GM12878 (cell line): ENCODE data around the gene TARBP1. TPM values are rescaled to one million over a fixed set of nuclear protein-coding genes. Genes with fewer than 3 reads are reported as not detected.

Experiments used
- ATF7 ChIP-seq: fragments of 450-650 bp; IDR thresholded peaks from 2 replicates; pipeline ENCODE4 v1.6.1; 2016; ENCODE audit warnings: low read depth, mild to moderate bottlenecking
- EZH2 ChIP-seq: IDR thresholded peaks from 2 replicates; pipeline ENCODE4 v1.6.1; 2012; ENCODE audit warnings: low read depth, mild to moderate bottlenecking, control low read depth, inconsistent platforms, low read length, borderline replicate concordance; ENCODE audit not compliant: control insufficient read depth
- GABPA ChIP-seq: IDR thresholded peaks from 2 replicates; pipeline ENCODE4 v1.6.1; 2014; ENCODE audit warnings: antibody characterized with exemption, low read depth, mild to moderate bottlenecking, inconsistent platforms
- HCFC1 ChIP-seq: fragments of 150-350 bp; IDR thresholded peaks from 2 replicates; pipeline ENCODE4 v1.6.1; 2014; ENCODE audit warnings: low read length
- IKZF2 ChIP-seq, 2 experiments: fragments of 450-650 bp; IDR thresholded peaks; 2 replicates each; pipeline ENCODE4 v1.6.1; 2017; ENCODE audit warnings: mild to moderate bottlenecking in 2 of 2, moderate library complexity in 2 of 2
- KAT2A ChIP-seq: conservative IDR thresholded peaks from 2 replicates; pipeline ENCODE4 v1.6.1; 2011; ENCODE audit warnings: low read depth, low read length; ENCODE audit not compliant: control insufficient read depth
- MEF2B ChIP-seq: fragments of 450-650 bp; IDR thresholded peaks from 2 replicates; pipeline ENCODE4 v1.6.1; 2018; ENCODE audit warnings: mild to moderate bottlenecking, moderate library complexity; ENCODE audit not compliant: partially characterized antibody, poor library complexity, severe bottlenecking
- MXI1 ChIP-seq: fragments of 150-350 bp; IDR thresholded peaks from 2 replicates; pipeline ENCODE4 v1.6.1; 2011; ENCODE audit warnings: low read depth, mild to moderate bottlenecking, inconsistent platforms, low read length, improper control_type of control experiment
- MYB ChIP-seq: fragments of 150-350 bp; IDR thresholded peaks from 2 replicates; pipeline ENCODE4 v1.6.1; 2014; ENCODE audit warnings: mild to moderate bottlenecking, low read depth, low read length, borderline replicate concordance
- MYC ChIP-seq: IDR thresholded peaks from 2 replicates; pipeline ENCODE4 v1.6.1; 2011; ENCODE audit warnings: mild to moderate bottlenecking, low read length, moderate library complexity, inconsistent platforms; ENCODE audit not compliant: insufficient read depth, insufficient replicate concordance, insufficient read length, severe bottlenecking
- NFIC ChIP-seq: IDR thresholded peaks from 2 replicates; pipeline ENCODE4 v1.6.1; 2012; ENCODE audit warnings: low read depth, mild to moderate bottlenecking, inconsistent platforms, low read length, moderate library complexity
- NR2F1 ChIP-seq: fragments of 450-650 bp; conservative IDR thresholded peaks from 2 replicates; pipeline ENCODE4 v1.6.1; 2017; ENCODE audit warnings: mild to moderate bottlenecking
- SMAD5 ChIP-seq: IDR thresholded peaks from 2 replicates; pipeline ENCODE4 v1.6.1; 2016; ENCODE audit warnings: antibody characterized with exemption, low read depth
- SUPT20H ChIP-seq: IDR thresholded peaks from 2 replicates; pipeline ENCODE4 v1.6.1; 2011; ENCODE audit warnings: low read depth, mild to moderate bottlenecking, low read length, moderate library complexity, borderline replicate concordance; ENCODE audit not compliant: control insufficient read depth
- SUZ12 ChIP-seq: fragments of 200-600 bp; sonication (generic); IDR thresholded peaks from one replicate; pipeline ENCODE4 v1.6.1; 2018; ENCODE audit warnings: antibody characterized with exemption, mild to moderate bottlenecking; ENCODE audit not compliant: unreplicated experiment
- USF2 ChIP-seq: IDR thresholded peaks from 2 replicates; pipeline ENCODE4 v1.6.1; 2011; ENCODE audit warnings: low read depth, low read length, improper control_type of control experiment, borderline replicate concordance
- YBX1 ChIP-seq: fragments of 450-650 bp; IDR thresholded peaks from 2 replicates; pipeline ENCODE4 v1.6.1; 2016; ENCODE audit warnings: antibody characterized with exemption
- ZNF687 ChIP-seq: fragments of 450-650 bp; IDR thresholded peaks from 2 replicates; pipeline ENCODE4 v1.6.1; 2017; ENCODE audit warnings: mild to moderate bottlenecking, moderate library complexity
- polyA plus RNA-seq, 11 experiments: library from polyadenylated mRNA; depleted of rRNA in 4 of 11; unstranded in 6 of 11; stranded (reverse) in 5 of 11; fragments of >200 nt; fragmentation: Nextera tagmentation in 4 of 11; fragmentation: Illumina TruSeq in 1 of 11; extraction: Ambion mirVana in 4 of 11; extraction: Trizol in 1 of 11; gene quantifications; 1 replicate in 1 of 11; 2 replicates in 10 of 11; pipeline versions ENCODE4 v1.2.1 to v1.2.3, GENCODE V29; 2011 to 2016; ENCODE audit warnings: inconsistent platforms in 2 of 11, missing spikeins in 2 of 11, low read depth in 1 of 11
- total RNA-seq, 4 experiments: library from RNA; depleted of rRNA in 3 of 4; stranded (reverse); fragments of >200 nt in 3 of 4; fragmentation: Illumina TruSeq in 1 of 4; extraction: Trizol in 1 of 4; gene quantifications; 2 replicates each; pipeline versions ENCODE4 v1.2.1 to v1.2.3, GENCODE V29; 2013 to 2021
- TF ChIP-seq, protein P1 (sequence below): fragments of 450-650 bp; IDR thresholded peaks from 2 replicates; pipeline ENCODE4 v1.6.1; 2018; ENCODE audit warnings: borderline replicate concordance, mild to moderate bottlenecking; ENCODE audit not compliant: partially characterized antibody
- TF ChIP-seq, protein P2 (sequence below): fragments of 450-650 bp; formaldehyde crosslinking; IDR thresholded peaks from 2 replicates; pipeline ENCODE4 v1.4.0; 2020; ENCODE audit warnings: mild to moderate bottlenecking, moderate library complexity

TARBP1 gene
- total and polyA plus RNA-seq, 10 of the 15 experiments (the other 5 are each of a cell fraction or from before 2014, with no cell fraction given) = 10.8 to 94.4 (median 35.3) TPM

GRCh38 chr1:234478152-234478480 lies 863 bp downstream of the TARBP1 start (continued):
- TF ChIP-seq ATF7 = no peak
- no peak for TF ChIP-seq YBX1
- no peak for TF ChIP-seq IKZF2 (IDR thresholded peaks at IDR 0.05)
- no peak for TF ChIP-seq EZH2
- TF ChIP-seq SMAD5 = no peak
- TF ChIP-seq USF2 = no peak
- no peak for TF ChIP-seq SUZ12
- TF ChIP-seq, protein P1, sequence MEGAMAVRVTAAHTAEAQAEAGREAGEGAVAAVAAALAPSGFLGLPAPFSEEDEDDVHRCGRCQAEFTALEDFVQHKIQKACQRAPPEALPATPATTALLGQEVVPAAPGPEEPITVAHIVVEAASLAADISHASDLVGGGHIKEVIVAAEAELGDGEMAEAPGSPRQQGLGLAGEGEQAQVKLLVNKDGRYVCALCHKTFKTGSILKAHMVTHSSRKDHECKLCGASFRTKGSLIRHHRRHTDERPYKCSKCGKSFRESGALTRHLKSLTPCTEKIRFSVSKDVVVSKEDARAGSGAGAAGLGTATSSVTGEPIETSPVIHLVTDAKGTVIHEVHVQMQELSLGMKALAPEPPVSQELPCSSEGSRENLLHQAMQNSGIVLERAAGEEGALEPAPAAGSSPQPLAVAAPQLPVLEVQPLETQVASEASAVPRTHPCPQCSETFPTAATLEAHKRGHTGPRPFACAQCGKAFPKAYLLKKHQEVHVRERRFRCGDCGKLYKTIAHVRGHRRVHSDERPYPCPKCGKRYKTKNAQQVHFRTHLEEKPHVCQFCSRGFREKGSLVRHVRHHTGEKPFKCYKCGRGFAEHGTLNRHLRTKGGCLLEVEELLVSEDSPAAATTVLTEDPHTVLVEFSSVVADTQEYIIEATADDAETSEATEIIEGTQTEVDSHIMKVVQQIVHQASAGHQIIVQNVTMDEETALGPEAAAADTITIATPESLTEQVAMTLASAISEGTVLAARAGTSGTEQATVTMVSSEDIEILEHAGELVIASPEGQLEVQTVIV = no peak
- no peak for TF ChIP-seq HCFC1
- no peak for TF ChIP-seq GABPA
- TF ChIP-seq MYC = no peak
- TF ChIP-seq, protein P2, sequence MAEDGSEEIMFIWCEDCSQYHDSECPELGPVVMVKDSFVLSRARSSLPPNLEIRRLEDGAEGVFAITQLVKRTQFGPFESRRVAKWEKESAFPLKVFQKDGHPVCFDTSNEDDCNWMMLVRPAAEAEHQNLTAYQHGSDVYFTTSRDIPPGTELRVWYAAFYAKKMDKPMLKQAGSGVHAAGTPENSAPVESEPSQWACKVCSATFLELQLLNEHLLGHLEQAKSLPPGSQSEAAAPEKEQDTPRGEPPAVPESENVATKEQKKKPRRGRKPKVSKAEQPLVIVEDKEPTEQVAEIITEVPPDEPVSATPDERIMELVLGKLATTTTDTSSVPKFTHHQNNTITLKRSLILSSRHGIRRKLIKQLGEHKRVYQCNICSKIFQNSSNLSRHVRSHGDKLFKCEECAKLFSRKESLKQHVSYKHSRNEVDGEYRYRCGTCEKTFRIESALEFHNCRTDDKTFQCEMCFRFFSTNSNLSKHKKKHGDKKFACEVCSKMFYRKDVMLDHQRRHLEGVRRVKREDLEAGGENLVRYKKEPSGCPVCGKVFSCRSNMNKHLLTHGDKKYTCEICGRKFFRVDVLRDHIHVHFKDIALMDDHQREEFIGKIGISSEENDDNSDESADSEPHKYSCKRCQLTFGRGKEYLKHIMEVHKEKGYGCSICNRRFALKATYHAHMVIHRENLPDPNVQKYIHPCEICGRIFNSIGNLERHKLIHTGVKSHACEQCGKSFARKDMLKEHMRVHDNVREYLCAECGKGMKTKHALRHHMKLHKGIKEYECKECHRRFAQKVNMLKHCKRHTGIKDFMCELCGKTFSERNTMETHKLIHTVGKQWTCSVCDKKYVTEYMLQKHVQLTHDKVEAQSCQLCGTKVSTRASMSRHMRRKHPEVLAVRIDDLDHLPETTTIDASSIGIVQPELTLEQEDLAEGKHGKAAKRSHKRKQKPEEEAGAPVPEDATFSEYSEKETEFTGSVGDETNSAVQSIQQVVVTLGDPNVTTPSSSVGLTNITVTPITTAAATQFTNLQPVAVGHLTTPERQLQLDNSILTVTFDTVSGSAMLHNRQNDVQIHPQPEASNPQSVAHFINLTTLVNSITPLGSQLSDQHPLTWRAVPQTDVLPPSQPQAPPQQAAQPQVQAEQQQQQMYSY (CRISPR knock-in tag) = no peak
- TF ChIP-seq NR2F1 = no peak; the same call in 1 of the 2 replicates
- no peak for TF ChIP-seq MXI1
- no peak for TF ChIP-seq NFIC
- no peak for TF ChIP-seq SUPT20H
- no peak for TF ChIP-seq MYB
- TF ChIP-seq ZNF687 = peak; percentile 50; the same call in 1 of the 2 replicates
- no peak for TF ChIP-seq KAT2A
- TF ChIP-seq MEF2B = no peak
